ENCODE measurements around the gene TNP1. TPM values are rescaled to one million over a fixed set of nuclear protein-coding genes. Genes with fewer than 3 reads are reported as not detected.

The TNP1 gene
- polyA plus RNA-seq, 1 experiment = not detected

- DNase-seq (ENCODE audit: low read depth) = no peak
- ChIA-PET POLR2A (no interaction called here), CTCF (interaction anchor here (1.1 kb wide), 1 partner anchor 15 kb away, joined by 3 read pairs; no protein-coding TSS in a partner anchor)
- no peaks in the 10 kb centered on the region for H3K36me3 ChIP-seq (ENCODE audit: control insufficient read depth, insufficient read depth, low read length)
- H3K4me3 ChIP-seq (ENCODE audit: low read depth, low read length) = no peak overlapping the region
- no peaks in the 10 kb centered on the region for H3K27me3 ChIP-seq (ENCODE audit: control insufficient read depth, insufficient read depth, low read length)
- TF ChIP-seq, protein P1, sequence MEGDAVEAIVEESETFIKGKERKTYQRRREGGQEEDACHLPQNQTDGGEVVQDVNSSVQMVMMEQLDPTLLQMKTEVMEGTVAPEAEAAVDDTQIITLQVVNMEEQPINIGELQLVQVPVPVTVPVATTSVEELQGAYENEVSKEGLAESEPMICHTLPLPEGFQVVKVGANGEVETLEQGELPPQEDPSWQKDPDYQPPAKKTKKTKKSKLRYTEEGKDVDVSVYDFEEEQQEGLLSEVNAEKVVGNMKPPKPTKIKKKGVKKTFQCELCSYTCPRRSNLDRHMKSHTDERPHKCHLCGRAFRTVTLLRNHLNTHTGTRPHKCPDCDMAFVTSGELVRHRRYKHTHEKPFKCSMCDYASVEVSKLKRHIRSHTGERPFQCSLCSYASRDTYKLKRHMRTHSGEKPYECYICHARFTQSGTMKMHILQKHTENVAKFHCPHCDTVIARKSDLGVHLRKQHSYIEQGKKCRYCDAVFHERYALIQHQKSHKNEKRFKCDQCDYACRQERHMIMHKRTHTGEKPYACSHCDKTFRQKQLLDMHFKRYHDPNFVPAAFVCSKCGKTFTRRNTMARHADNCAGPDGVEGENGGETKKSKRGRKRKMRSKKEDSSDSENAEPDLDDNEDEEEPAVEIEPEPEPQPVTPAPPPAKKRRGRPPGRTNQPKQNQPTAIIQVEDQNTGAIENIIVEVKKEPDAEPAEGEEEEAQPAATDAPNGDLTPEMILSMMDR (IDR thresholded peaks at IDR 0.05; ENCODE audit: insufficient read depth, low read depth, low read length) = no peak
These were observed 3.3 kb downstream of the TNP1 start for GRCh38 chr2:216856406-216857065.

- POLR2A ChIA-PET = no interaction called here
- TF ChIP-seq, protein P1 (IDR thresholded peaks at IDR 0.05; ENCODE audit: insufficient read depth, low read depth, low read length) = no peak
- Histone ChIP-seq H3K4me3 (ENCODE audit: low read depth, low read length) (no peak overlapping the region), H3K27me3 (ENCODE audit: control insufficient read depth, insufficient read depth, low read length) (no peaks in the 10 kb centered on the region), H3K36me3 (ENCODE audit: control insufficient read depth, insufficient read depth, low read length) (no peaks in the 10 kb centered on the region)
- CTCF ChIA-PET = no interaction called here
- DNase-seq (ENCODE audit: low read depth) = no peak
These were observed 4.3 kb downstream of the TNP1 start for GRCh38 chr2:216855605-216856004.

- ChIA-PET CTCF (no interaction called here), POLR2A (no interaction called here)
- TF ChIP-seq, protein P1 (IDR thresholded peaks at IDR 0.05; ENCODE audit: insufficient read depth, low read depth, low read length) = no peak
- no peak for DNase-seq (ENCODE audit: low read depth)
- Histone ChIP-seq H3K27me3 (ENCODE audit: control insufficient read depth, insufficient read depth, low read length) (no peaks in the 10 kb centered on the region), H3K4me3 (ENCODE audit: low read depth, low read length) (no peak overlapping the region), H3K36me3 (ENCODE audit: control insufficient read depth, insufficient read depth, low read length) (no peaks in the 10 kb centered on the region)
These were observed 4.8 kb downstream of the TNP1 start for GRCh38 chr2:216855079-216855478.

DNA sequence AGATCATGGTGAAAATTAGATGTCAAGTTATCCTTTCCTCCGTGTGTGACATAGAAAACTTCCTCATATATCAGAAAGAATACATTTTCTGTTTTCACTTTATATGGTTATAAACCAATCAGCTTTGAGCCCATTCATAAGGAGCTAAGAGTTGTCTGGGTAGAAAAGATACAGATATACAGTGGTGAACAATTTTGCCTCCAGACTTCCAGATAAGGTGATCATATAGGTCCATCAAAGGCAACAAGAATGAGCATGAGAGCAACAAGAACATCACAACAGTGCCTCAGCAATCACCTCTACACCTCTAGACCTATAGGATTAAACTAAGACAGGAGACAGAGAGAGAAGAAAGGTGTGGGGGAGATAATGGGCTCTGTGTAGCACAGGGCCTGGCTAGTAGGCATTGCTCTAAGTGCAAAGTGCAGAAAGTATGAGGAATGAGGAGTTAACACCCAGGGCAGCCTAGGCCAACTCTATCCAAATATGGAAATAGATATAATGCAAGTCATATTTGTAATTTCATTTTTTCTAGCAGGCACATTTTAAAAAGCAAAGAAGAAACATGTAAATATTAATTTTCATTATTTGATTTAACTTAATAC, 8.3 kb downstream of the TNP1 start:
- ChIA-PET CTCF (interaction anchor here (0.6 to 1.1 kb wide), 2 partner anchors 9 to 632 kb away, joined by 3 read pairs; no protein-coding TSS in a partner anchor), POLR2A (no interaction called here)
- TF ChIP-seq, protein P1 (IDR thresholded peaks at IDR 0.05; ENCODE audit: insufficient read depth, low read depth, low read length) = no peak
- Histone ChIP-seq H3K36me3 (ENCODE audit: control insufficient read depth, insufficient read depth, low read length) (no peaks in the 10 kb centered on the region), H3K27me3 (ENCODE audit: control insufficient read depth, insufficient read depth, low read length) (no peaks in the 10 kb centered on the region; the same call in 1 of the 2 replicates), H3K4me3 (ENCODE audit: low read depth, low read length) (no peak overlapping the region)
- no peak for DNase-seq (ENCODE audit: low read depth)

- DNase-seq (ENCODE audit: low read depth) = no peak
- CTCF ChIA-PET = interaction anchor here (0.6 kb wide), 1 partner anchor 632 kb away, joined by 3 read pairs; no protein-coding TSS in a partner anchor
- TF ChIP-seq, protein P1 (IDR thresholded peaks at IDR 0.05; ENCODE audit: insufficient read depth, low read depth, low read length) = no peak
- Histone ChIP-seq H3K36me3 (ENCODE audit: control insufficient read depth, insufficient read depth, low read length) (no peaks in the 10 kb centered on the region), H3K4me3 (ENCODE audit: low read depth, low read length) (no peak overlapping the region), H3K27me3 (ENCODE audit: control insufficient read depth, insufficient read depth, low read length) (no peaks in the 10 kb centered on the region; the same call in 1 of the 2 replicates)
- POLR2A ChIA-PET = interaction anchor here (0.6 kb wide), 1 partner anchor 9 kb away, joined by 4 read pairs; no protein-coding TSS in a partner anchor
These were observed 9.1 kb downstream of the TNP1 start for GRCh38 chr2:216850665-216851322.
